Psoas muscle (tissue), 8 donors: ENCODE data around the gene MAMSTR. TPM values are rescaled to one million over a fixed set of nuclear protein-coding genes. Genes with fewer than 3 reads are reported as not detected.
A peak's percentile ranks its signal among the peaks of the same experiment; 100 is the strongest.

Experiments used
- ATAC-seq, 4 donors: fragments of 200-7000 bp; cut with Tn5 transposase; one replicate each; pipeline ENCODE4 v1.9.1; 2020; ENCODE audit warnings: moderate library complexity in 3 of 4, mild to moderate bottlenecking in 2 of 4
- DNase-seq, 2 donors: peaks; one replicate each; pipeline ENCODE4 v3.0.0-alpha.2; 2020
- H3K27ac ChIP-seq: fragments of 200-600 bp; one replicate; pipeline ENCODE4 v1.8.0; 2022
- H3K27me3 ChIP-seq, 3 donors: fragments of 200-600 bp in 1 of 3; one replicate each; pipeline versions ENCODE4 v1.6.1 to v1.8.0; 2013 to 2022; ENCODE audit warnings: low read length in 2 of 3, mild to moderate bottlenecking in 2 of 3, moderate library complexity in 1 of 3; ENCODE audit not compliant: insufficient read depth in 3 of 3
- H3K36me3 ChIP-seq, 2 donors: fragments of 200-600 bp in 1 of 2; one replicate each; pipeline versions ENCODE4 v1.6.1 to v1.8.0; 2013 to 2022; ENCODE audit warnings: low read depth in 1 of 2, mild to moderate bottlenecking in 1 of 2, moderate library complexity in 1 of 2; ENCODE audit not compliant: insufficient read depth in 1 of 2
- H3K4me1 ChIP-seq: fragments of 200-600 bp; one replicate; pipeline ENCODE4 v1.8.0; 2022
- H3K4me3 ChIP-seq: fragments of 200-600 bp; one replicate; pipeline ENCODE4 v1.8.0; 2022; ENCODE audit warnings: mild to moderate bottlenecking
- H3K9me3 ChIP-seq: fragments of 200-600 bp; one replicate; pipeline ENCODE4 v1.8.0; 2022
- WGBS, 3 donors: extraction: QIAGEN DNeasy Blood & Tissue Kit; methylation state at CpG; one replicate each; pipeline versions ENCODE4 v1.1.6 to v1.1.7; 2013; 5-methylcytosine and 5-hydroxymethylcytosine counted together
- intact Hi-C, 2 donors: fragments of 100-400 bp; cut with DNase I; formaldehyde crosslinking; loops; one replicate each; pipeline versions ENCODE4 v1.11.0 to v1.14.2; 2022
- polyA plus RNA-seq, 3 donors: library from polyadenylated mRNA; stranded (reverse); fragments of 200-250 nt; gene quantifications; one replicate each; pipeline ENCODE4 v1.2.3, GENCODE V29; 2013
- total RNA-seq, 4 donors: library from RNA; stranded (reverse); fragmentation: NEBNext Ultra II Directional in 2 of 4; extraction: Animal tissue kit (Norgen Biotek cat#: 25700) in 2 of 4; gene quantifications; one replicate each; pipeline versions ENCODE4 v1.2.1 to v1.2.4, GENCODE V29; 2021 to 2023
- TF ChIP-seq, protein P1 (sequence below): fragments of 200-600 bp; IDR thresholded peaks from one replicate; pipeline ENCODE4 v1.8.0; 2022; ENCODE audit warnings: antibody characterized with exemption
- donor health status: healthy with polysubstance abuse.
- donor health status: DM: no; HTN: no; CAD: no; lungs with moderate emphysema.
- donor health status: Bipolar disorder and iron deficiency.
- donor health status: healthy.
- donor health status: DM: yes; HTN: yes; CAD: no.
- donor health status: DM: no; HTN: no; CAD: no.
- donor health status: DM: no; HTN: no; CAD: no.
- donor health status: DM: yes; HTN: yes; CAD: no.

MAMSTR gene
- total and polyA plus RNA-seq, 7 donors = 3.1 to 50.9 (median 10.5) TPM

DNA sequence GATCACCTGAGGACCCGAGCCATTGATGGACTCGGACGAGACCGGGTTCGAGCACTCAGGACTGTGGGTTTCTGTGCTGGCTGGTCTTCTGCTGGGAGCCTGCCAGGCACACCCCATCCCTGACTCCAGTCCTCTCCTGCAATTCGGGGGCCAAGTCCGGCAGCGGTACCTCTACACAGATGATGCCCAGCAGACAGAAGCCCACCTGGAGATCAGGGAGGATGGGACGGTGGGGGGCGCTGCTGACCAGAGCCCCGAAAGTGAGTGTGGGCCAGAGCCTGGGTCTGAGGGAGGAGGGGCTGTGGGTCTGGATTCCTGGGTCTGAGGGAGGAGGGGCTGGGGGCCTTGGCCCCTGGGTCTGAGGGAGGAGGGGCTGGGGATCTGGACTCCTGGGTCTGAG lies 36.7 kb upstream of the MAMSTR start:
- DNase-seq (no peak), ATAC-seq (no peak)
- intact Hi-C loops = no loop called here
- Histone ChIP-seq H3K9me3 (no peaks in the 10 kb centered on the region), H3K4me3 (no peak overlapping the region), H3K36me3 (no peaks in the 10 kb centered on the region), H3K4me1 (peaks cover 26% of the 10 kb centered on the region), H3K27me3 (no peaks in the 10 kb centered on the region), H3K27ac (no peak overlapping the region)
- WGBS, 3 donors = 83 to 90% (median 86%) methylated on average over 10 to 11 of the region's 11 CpGs
- TF ChIP-seq, protein P1, sequence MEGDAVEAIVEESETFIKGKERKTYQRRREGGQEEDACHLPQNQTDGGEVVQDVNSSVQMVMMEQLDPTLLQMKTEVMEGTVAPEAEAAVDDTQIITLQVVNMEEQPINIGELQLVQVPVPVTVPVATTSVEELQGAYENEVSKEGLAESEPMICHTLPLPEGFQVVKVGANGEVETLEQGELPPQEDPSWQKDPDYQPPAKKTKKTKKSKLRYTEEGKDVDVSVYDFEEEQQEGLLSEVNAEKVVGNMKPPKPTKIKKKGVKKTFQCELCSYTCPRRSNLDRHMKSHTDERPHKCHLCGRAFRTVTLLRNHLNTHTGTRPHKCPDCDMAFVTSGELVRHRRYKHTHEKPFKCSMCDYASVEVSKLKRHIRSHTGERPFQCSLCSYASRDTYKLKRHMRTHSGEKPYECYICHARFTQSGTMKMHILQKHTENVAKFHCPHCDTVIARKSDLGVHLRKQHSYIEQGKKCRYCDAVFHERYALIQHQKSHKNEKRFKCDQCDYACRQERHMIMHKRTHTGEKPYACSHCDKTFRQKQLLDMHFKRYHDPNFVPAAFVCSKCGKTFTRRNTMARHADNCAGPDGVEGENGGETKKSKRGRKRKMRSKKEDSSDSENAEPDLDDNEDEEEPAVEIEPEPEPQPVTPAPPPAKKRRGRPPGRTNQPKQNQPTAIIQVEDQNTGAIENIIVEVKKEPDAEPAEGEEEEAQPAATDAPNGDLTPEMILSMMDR = no peak

DNA sequence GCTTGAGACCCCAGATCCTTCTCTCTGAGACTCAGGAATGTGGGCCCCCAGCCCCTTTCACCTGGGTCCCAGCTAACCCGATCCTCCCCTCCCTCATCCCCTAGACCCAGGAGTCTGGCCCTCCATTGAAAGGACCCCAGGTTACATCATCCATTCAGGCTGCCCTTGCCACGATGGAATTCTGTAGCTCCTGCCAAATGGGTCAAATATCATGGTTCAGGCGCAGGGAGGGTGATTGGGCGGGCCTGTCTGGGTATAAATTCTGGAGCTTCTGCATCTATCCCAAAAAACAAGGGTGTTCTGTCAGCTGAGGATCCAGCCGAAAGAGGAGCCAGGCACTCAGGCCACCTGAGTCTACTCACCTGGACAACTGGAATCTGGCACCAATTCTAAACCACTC lies 36.3 kb upstream of the MAMSTR start:
- H3K27me3 ChIP-seq = no peaks in the 10 kb centered on the region
- no peak overlapping the region for H3K4me3 ChIP-seq
- no peaks in the 10 kb centered on the region for H3K36me3 ChIP-seq
- ATAC-seq (peak in 3 of 4 donors; percentile 45 to 63 (median 51)), DNase-seq (no peak)
- TF ChIP-seq, protein P1 = no peak
- WGBS, 3 donors = 36 to 53% (median 38%) methylated on average over 5 of the region's 5 CpGs
- no peaks in the 10 kb centered on the region for H3K9me3 ChIP-seq
- intact Hi-C loops = no loop called here
- peaks cover 26% of the 10 kb centered on the region for H3K4me1 ChIP-seq
- H3K27ac ChIP-seq = no peak overlapping the region

DNA sequence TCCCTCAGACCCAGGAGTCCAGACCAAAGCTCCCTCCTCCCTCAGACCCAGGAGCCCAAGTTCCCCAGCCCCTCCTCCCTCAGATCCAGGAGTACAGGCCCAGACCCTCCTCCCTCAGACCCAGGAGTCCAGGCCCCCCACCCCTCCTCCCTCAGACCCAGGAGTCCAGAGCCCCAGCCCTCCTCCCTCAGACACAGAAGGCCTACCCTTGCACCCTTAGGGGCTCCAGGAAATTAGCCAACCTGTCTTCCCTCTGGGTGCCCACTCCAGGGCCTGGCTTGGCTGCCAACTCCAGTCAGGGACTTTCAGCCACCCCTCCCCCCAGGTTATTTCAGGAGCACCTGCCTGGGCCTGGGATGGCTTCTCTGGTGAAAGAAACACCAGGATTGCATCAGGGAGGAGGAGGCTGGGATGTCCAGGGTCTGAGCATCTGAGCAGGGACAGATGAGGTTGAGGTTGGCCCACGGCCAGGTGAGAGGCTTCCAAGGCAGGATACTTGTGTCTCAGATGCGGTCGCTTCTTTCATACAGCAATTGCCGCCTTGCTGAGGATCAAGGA lies 35.6 kb upstream of the MAMSTR start, which contains the start of gene FGF21:
FGF21 (plus strand) TSS at position 441 of the 558 bp plus-strand sequence. CDS start 713 bp downstream, outside the sequence.
- Histone ChIP-seq H3K9me3 (no peaks in the 10 kb centered on the region), H3K27ac (no peak within 1 kb of the TSS), H3K36me3 (no peaks in the 10 kb centered on the region), H3K27me3 (no peaks in the 10 kb centered on the region), H3K4me1 (peaks cover 23% of the 10 kb centered on the region), H3K4me3 (no peak within 1 kb of the TSS)
- TF ChIP-seq, protein P1 = no peak
- whole genome bisulfite sequencing, 3 donors = 40 to 63% (median 43%) methylated on average over 4 of the region's 4 CpGs
- peak; percentile 60 to 76 (median 68) for ATAC-seq
- peak; percentile 60 to 78 for DNase-seq
- intact Hi-C loops = no loop called here

DNA sequence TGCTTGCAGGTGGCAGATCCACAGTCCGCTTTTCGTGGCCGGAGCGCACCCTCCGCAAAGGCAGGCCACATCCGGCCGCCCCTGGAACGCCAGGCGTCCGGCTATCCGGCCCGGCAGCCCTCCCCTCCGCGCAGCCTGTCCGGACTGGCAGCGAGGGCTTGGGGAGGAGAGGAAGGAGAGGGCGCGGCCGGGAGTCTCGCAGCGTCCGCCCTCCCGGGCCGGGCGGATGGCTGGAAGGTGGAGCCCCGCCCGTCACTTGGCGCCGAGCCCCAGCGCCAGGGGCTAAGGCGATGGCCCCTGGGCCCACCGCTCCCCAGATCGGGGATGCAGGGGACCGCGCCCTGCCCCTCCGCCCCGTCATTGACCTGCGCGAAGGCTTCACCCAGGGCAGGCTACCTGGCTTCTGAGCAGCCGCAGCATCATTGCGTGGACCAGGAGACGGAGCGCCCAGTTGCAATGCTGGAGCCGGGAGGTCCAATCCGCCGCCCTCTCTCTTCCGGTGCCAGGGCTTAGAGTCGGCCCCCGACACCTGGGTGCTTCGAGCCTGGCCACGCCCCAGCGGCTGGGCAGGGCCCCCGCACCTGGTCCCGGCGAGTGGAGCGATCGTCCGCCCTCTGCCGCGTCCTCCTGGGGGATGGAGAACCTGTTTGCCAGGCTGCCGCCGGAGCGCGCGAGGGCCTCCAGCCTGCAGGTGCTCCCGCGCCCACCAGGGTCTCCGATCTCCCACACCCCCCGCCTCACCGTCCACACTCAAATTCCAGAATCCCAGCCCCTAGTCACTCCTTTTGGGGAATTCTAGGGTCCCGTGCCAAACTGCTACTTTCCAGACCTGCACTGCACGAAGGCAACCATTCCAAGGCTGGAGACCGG lies 33.2 kb upstream of the MAMSTR start, which contains the start of gene FUT1:
FUT1 (minus strand) TSS at position 146 of the 870 bp plus-strand sequence. CDS start 1,360 bp downstream, outside the sequence.
- peak; percentile 69 to 75 for DNase-seq
- no peaks in the 10 kb centered on the region for H3K9me3 ChIP-seq
- TF ChIP-seq, protein P1 = no peak
- intact Hi-C loops = no loop called here
- H3K4me1 ChIP-seq = peaks cover 23% of the 10 kb centered on the region
- no peaks in the 10 kb centered on the region for H3K36me3 ChIP-seq
- peak within 1 kb of the TSS; percentile 57 for H3K4me3 ChIP-seq
- peak; percentile 41 to 65 (median 52) for ATAC-seq
- H3K27me3 ChIP-seq = no peaks in the 10 kb centered on the region
- 9 to 11% (median 10%) methylated on average over 58 to 73 of the region's 73 CpGs for WGBS, 3 donors
- H3K27ac ChIP-seq = peak within 1 kb of the TSS; percentile 42
